Measurements from ENCODE around the gene TBX10.

The TBX10 gene

GRCh38 chr11:67610302-67610868 is 29.2 kb downstream of the TBX10 start:
- Histone ChIP-seq H3K4me3 (ENCODE audit: insufficient read depth, low read length, poor library complexity, severe bottlenecking) (no peak overlapping the region), H3K36me3 (ENCODE audit: low read length) (no peaks in the 10 kb centered on the region), H2AFZ (ENCODE audit: low read depth, low read length, severe bottlenecking) (no peak overlapping the region), H3K27me3 (ENCODE audit: low read length) (no peaks in the 10 kb centered on the region), H3K9ac (ENCODE audit: low read length) (no peak overlapping the region), H3K27ac (ENCODE audit: low read depth, low read length) (no peak overlapping the region), H3F3A (ENCODE audit: insufficient read depth) (no peaks in the 10 kb centered on the region; the same call in 1 of the 2 replicates), H3K9me3 (ENCODE audit: insufficient read depth, low read length) (no peaks in the 10 kb centered on the region), H3K79me2 (ENCODE audit: insufficient read depth, low read length) (peaks cover 11% of the 10 kb centered on the region), H3K9me2 (replicated peaks; ENCODE audit: insufficient read depth, low read length) (no peaks in the 10 kb centered on the region), H3K4me2 (ENCODE audit: low read depth, low read length, poor library complexity, severe bottlenecking) (no peak overlapping the region), H4K20me1 (ENCODE audit: low read depth, low read length) (no peaks in the 10 kb centered on the region)
- no peak for TF ChIP-seq CTCF (IDR thresholded peaks at IDR 0.05; ENCODE audit: insufficient read depth, low read length, poor library complexity, severe bottlenecking)
- no peak for TF ChIP-seq EZH2phosphoT487 (conservative IDR thresholded peaks at IDR 0.05; ENCODE audit: low read length)

GRCh38 chr11:67609316-67609715 is 30.2 kb downstream of the TBX10 start:
- TF ChIP-seq EZH2phosphoT487 (conservative IDR thresholded peaks at IDR 0.05; ENCODE audit: low read length) (no peak), CTCF (IDR thresholded peaks at IDR 0.05; ENCODE audit: insufficient read depth, low read length, poor library complexity, severe bottlenecking) (no peak)
- no peaks in the 10 kb centered on the region for H4K20me1 ChIP-seq (ENCODE audit: low read depth, low read length)
- no peaks in the 10 kb centered on the region for H3K9me3 ChIP-seq (ENCODE audit: insufficient read depth, low read length)
- H3K27me3 ChIP-seq (ENCODE audit: low read length) = no peaks in the 10 kb centered on the region
- H3K9me2 ChIP-seq (replicated peaks; ENCODE audit: insufficient read depth, low read length) = no peaks in the 10 kb centered on the region
- no peak overlapping the region for H3K4me2 ChIP-seq (ENCODE audit: low read depth, low read length, poor library complexity, severe bottlenecking)
- no peak overlapping the region for H3K4me3 ChIP-seq (ENCODE audit: insufficient read depth, low read length, poor library complexity, severe bottlenecking)
- H2AFZ ChIP-seq (ENCODE audit: low read depth, low read length, severe bottlenecking) = no peak overlapping the region
- H3K9ac ChIP-seq (ENCODE audit: low read length) = no peak overlapping the region
- H3F3A ChIP-seq (ENCODE audit: insufficient read depth) = no peaks in the 10 kb centered on the region; the same call in 1 of the 2 replicates
- H3K79me2 ChIP-seq (ENCODE audit: insufficient read depth, low read length) = peaks cover 11% of the 10 kb centered on the region
- no peaks in the 10 kb centered on the region for H3K36me3 ChIP-seq (ENCODE audit: low read length)
- no peak overlapping the region for H3K27ac ChIP-seq (ENCODE audit: low read depth, low read length)

- Histone ChIP-seq H3K9ac (ENCODE audit: low read length) (no peak overlapping the region), H3F3A (ENCODE audit: insufficient read depth) (no peaks in the 10 kb centered on the region; the same call in 1 of the 2 replicates), H2AFZ (ENCODE audit: low read depth, low read length, severe bottlenecking) (no peak overlapping the region), H4K20me1 (ENCODE audit: low read depth, low read length) (no peaks in the 10 kb centered on the region), H3K9me2 (replicated peaks; ENCODE audit: insufficient read depth, low read length) (no peaks in the 10 kb centered on the region), H3K27me3 (ENCODE audit: low read length) (no peaks in the 10 kb centered on the region), H3K4me2 (ENCODE audit: low read depth, low read length, poor library complexity, severe bottlenecking) (no peak overlapping the region), H3K4me3 (ENCODE audit: insufficient read depth, low read length, poor library complexity, severe bottlenecking) (no peak overlapping the region), H3K79me2 (ENCODE audit: insufficient read depth, low read length) (peaks cover 11% of the 10 kb centered on the region), H3K27ac (ENCODE audit: low read depth, low read length) (no peak overlapping the region), H3K36me3 (ENCODE audit: low read length) (no peaks in the 10 kb centered on the region), H3K9me3 (ENCODE audit: insufficient read depth, low read length) (no peaks in the 10 kb centered on the region)
- no peak for TF ChIP-seq EZH2phosphoT487 (conservative IDR thresholded peaks at IDR 0.05; ENCODE audit: low read length)
- TF ChIP-seq CTCF (IDR thresholded peaks at IDR 0.05; ENCODE audit: insufficient read depth, low read length, poor library complexity, severe bottlenecking) = no peak
Measured at GRCh38 chr11:67608486-67608885, 31.1 kb downstream of the TBX10 start.
